ENCODE data around the gene ABRACL.

DNA sequence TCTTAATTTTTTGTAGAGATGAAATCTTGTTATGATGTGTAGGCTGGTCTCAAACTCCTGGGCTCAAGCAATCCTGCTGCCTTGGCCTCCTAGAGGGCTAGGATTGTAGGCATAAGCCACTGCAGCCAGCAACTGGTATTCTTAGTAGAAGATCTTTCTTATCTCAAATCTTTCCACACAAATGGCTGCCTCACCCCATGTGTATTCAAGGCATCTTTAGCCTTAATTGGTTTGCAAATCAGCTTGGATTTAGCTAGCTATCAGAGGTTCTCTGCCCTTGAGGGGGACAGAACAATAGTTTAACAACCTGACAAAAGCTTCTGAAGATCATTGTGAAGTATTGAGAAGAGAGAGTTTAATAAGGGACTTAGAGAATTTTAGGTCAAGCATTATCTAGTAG, 17.9 kb upstream of the ABRACL start:
- TF ChIP-seq, protein P1, sequence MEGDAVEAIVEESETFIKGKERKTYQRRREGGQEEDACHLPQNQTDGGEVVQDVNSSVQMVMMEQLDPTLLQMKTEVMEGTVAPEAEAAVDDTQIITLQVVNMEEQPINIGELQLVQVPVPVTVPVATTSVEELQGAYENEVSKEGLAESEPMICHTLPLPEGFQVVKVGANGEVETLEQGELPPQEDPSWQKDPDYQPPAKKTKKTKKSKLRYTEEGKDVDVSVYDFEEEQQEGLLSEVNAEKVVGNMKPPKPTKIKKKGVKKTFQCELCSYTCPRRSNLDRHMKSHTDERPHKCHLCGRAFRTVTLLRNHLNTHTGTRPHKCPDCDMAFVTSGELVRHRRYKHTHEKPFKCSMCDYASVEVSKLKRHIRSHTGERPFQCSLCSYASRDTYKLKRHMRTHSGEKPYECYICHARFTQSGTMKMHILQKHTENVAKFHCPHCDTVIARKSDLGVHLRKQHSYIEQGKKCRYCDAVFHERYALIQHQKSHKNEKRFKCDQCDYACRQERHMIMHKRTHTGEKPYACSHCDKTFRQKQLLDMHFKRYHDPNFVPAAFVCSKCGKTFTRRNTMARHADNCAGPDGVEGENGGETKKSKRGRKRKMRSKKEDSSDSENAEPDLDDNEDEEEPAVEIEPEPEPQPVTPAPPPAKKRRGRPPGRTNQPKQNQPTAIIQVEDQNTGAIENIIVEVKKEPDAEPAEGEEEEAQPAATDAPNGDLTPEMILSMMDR (IDR thresholded peaks at IDR 0.05 in 4 of 5, conservative IDR thresholded peaks at IDR 0.05 in 1 of 5), result no peak
- no peak for TF ChIP-seq POLR2A (IDR thresholded peaks at IDR 0.05)
